Nucleus accumbens (tissue), 56 donors: ENCODE data around the gene ZNF445.
"Not testable (repeated sequence)": the region's sequence is repeated elsewhere in the genome, so short reads cannot be mapped to it uniquely, and the experiment has no call there.

Source experiments
- DNase-seq, 56 donors: peaks; one replicate each; lab custom pipeline; 2025; lab: John Stamatoyannopoulos, UW

The ZNF445 gene

GRCh38 chr3:44477312-44478030 lies at the start of gene ZNF445:
Gene ZNF445, minus strand, starts transcription at chr3:44477670. Its CDS starts 22,121 bp downstream, at chr3:44455549.
- DNase-seq, result peak in 54 of 56 donors; percentile 40 to 88 (median 72)

GRCh38 chr3:44525060-44525459 lies 47.6 kb upstream of the ZNF445 start:
- DNase-seq, result no peak

- DNase-seq, result no peak
Measured at GRCh38 chr3:44522494-44522933, 45.0 kb upstream of the ZNF445 start.

- no peak for DNase-seq
Measured at GRCh38 chr3:44521721-44522120, 44.3 kb upstream of the ZNF445 start.

- DNase-seq, result no peak
Measured at GRCh38 chr3:44518782-44519156, 41.3 kb upstream of the ZNF445 start.

- no peak for DNase-seq
Measured at GRCh38 chr3:44516230-44516629, 38.8 kb upstream of the ZNF445 start.

- DNase-seq, result no peak
Measured at GRCh38 chr3:44513513-44513912, 36.0 kb upstream of the ZNF445 start.

GRCh38 chr3:44511238-44511566 lies 33.7 kb upstream of the ZNF445 start:
- DNase-seq, result peak in 1 of 56 donors; percentile 22

- no peak for DNase-seq
Measured at GRCh38 chr3:44510000-44510368, 32.5 kb upstream of the ZNF445 start.

GRCh38 chr3:44509393-44509921 lies 32.0 kb upstream of the ZNF445 start:
- peak in 1 of 56 donors; percentile 4 for DNase-seq

- DNase-seq, result no peak
Measured at GRCh38 chr3:44506961-44507360, 29.5 kb upstream of the ZNF445 start.

- no peak for DNase-seq
Measured at GRCh38 chr3:44506556-44506955, 29.1 kb upstream of the ZNF445 start.

GRCh38 chr3:44504566-44504965 lies 27.1 kb upstream of the ZNF445 start:
- no peak for DNase-seq

- DNase-seq, result not testable (repeated sequence)
Measured at GRCh38 chr3:44503178-44503577, 25.7 kb upstream of the ZNF445 start.

- DNase-seq, result no peak
Measured at GRCh38 chr3:44501971-44502370, 24.5 kb upstream of the ZNF445 start.

- not testable (repeated sequence) for DNase-seq
Measured at GRCh38 chr3:44499899-44500168, 22.4 kb upstream of the ZNF445 start.

GRCh38 chr3:44499149-44499898 lies 21.9 kb upstream of the ZNF445 start:
- no peak for DNase-seq

GRCh38 chr3:44495636-44496415 lies 18.4 kb upstream of the ZNF445 start:
- no peak for DNase-seq

GRCh38 chr3:44492496-44492895 lies 15.0 kb upstream of the ZNF445 start:
- no peak for DNase-seq

- DNase-seq, result no peak
Measured at GRCh38 chr3:44482721-44483120, 5.3 kb upstream of the ZNF445 start.

- DNase-seq, result no peak
Measured at GRCh38 chr3:44478606-44479094, 1.2 kb upstream of the ZNF445 start.
